ENCODE measurements around the gene C10orf62.
"Not testable (repeated sequence)": the region's sequence is repeated elsewhere in the genome, so short reads cannot be mapped to it uniquely, and the experiment has no call there.

The C10orf62 gene

GRCh38 chr10:97632949-97633884 is 43.7 kb downstream of the C10orf62 start, which contains the start of gene MORN4:
Gene MORN4, minus strand, starts transcription at chr10:97633500. Its CDS starts 13,847 bp downstream, at chr10:97619653.
- DNase-seq = peak; percentile 94 to 98 (median 96)

- peak in 3 of 4 experiments; percentile 14 to 40 (median 30) for DNase-seq
Measured at GRCh38 chr10:97633921-97634320, 44.4 kb downstream of the C10orf62 start.

GRCh38 chr10:97635577-97635976 is 46.1 kb downstream of the C10orf62 start:
- DNase-seq = no peak

GRCh38 chr10:97639090-97639489 is 49.6 kb downstream of the C10orf62 start:
- DNase-seq = not testable (repeated sequence)

- peak; percentile 100 for DNase-seq
Measured at GRCh38 chr10:97640174-97640867, 50.8 kb downstream of the C10orf62 start, which contains the start of gene PI4K2A. Gene PI4K2A, plus strand, starts transcription at chr10:97640671. Its CDS starts 72 bp downstream, at chr10:97640743.
